NT2/D1 (cell line): ENCODE measurements around the gene SPRY2.

Source experiments
- SUZ12 ChIP-seq: IDR thresholded peaks from 2 replicates; pipeline ENCODE4 v1.6.1; 2011; ENCODE audit not compliant: insufficient read length, insufficient read depth; ENCODE audit errors: extremely low read depth
- YY1 ChIP-seq: IDR thresholded peaks from 2 replicates; pipeline ENCODE4 v1.6.1; 2011; ENCODE audit not compliant: insufficient read length, insufficient read depth
- ZNF274 ChIP-seq: IDR thresholded peaks from 2 replicates; pipeline ENCODE4 v1.6.1; 2011; ENCODE audit warnings: mild to moderate bottlenecking, low read depth, low read length

DNA sequence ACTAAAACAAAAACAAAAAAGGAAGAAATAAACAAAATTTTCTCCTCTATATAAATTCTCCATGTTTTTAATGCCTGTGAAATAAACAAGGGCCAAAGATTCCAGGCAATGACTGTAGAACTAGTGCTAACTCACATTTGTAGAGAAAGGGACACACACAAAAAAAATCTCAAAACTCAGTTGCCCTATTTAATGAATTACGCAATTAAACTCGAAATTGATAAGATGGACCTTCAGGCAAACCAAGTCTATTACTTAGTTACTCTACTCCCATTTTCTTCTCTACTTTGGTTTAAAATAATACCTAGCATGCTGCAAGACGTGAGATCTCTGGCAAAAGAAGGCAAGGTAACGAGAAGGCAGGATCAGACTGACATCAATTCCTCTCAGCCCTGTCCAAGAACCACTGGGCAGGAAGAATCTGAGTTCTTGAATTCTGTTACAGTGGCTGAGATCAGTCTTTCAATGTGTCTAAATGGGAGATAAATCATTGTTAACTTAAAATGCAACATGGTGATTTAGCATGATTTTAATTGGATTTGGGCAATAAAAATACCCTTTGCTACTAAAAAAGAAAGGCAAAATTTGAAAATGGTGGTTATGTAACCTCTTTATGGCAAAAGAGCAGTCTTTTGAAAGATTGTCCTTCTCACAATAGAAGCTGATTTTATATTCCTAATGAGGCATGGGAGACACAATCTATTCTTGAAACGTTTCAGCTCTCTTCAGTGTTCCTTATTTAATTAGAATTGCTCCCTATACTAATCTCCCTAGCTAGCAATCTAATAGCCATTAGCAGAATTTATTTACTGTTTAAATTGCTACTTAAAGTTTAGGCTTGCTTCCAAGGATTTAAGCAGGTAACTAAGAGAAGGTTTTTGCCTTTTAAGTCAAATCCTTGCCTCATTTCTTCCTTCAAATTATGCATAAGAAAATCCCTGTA is 25.9 kb downstream of the SPRY2 start:
- TF ChIP-seq ZNF274 (no peak), YY1 (no peak), SUZ12 (no peak)
